PC-9 (cell line): ENCODE results near the gene PRM2.

Source experiments
- CTCF ChIP-seq: fragments of 200-600 bp; sonication (generic); conservative IDR thresholded peaks from 2 replicates; pipeline ENCODE4 v1.6.1; 2017; ENCODE audit warnings: mixed run types, antibody characterized with exemption, mild to moderate bottlenecking, moderate library complexity
- EZH2 ChIP-seq: fragments of 200-600 bp; sonication (generic); IDR thresholded peaks from 2 replicates; pipeline ENCODE4 v1.8.0; 2017; ENCODE audit warnings: antibody characterized with exemption, low read depth

- no peak for TF ChIP-seq CTCF
- TF ChIP-seq EZH2 = no peak
Observed at GRCh38 chr16:11262915-11263314, 13.4 kb downstream of the PRM2 start.
